Measurements from ENCODE around the gene MAGI1. TPM values are rescaled to one million over a fixed set of nuclear protein-coding genes. Genes with fewer than 3 reads are reported as not detected.

The MAGI1 gene
- polyA plus RNA-seq, 3 donors, result 29.7 to 33.5 (median 30.7) TPM

DNA sequence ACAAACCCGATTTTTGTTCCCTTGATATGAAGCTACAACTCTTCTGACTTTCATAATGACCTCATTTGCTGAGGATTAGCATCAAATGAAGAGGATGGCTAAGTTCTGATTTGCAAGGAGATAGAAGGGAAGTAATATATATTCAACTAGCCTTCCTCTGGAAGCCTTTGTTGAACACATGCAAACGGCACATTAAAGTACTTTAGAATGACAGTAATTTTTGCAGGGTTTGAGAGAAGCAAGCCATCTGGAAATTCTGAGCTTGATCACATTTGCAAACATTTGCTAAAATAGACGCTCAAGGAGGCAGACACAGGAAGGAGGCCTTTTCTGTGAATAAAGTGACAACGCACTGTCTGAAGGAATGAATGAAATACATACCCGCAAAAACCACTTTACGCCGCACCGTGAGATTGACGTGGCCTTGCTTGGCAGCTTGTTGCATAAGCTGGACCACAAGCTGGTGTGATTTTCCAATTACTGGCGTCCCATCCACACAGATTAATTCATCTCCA, 657.2 kb downstream of the MAGI1 start:
- DNase-seq (ENCODE audit: extremely low read depth in 1 of 11, low read depth in 9 of 11, low spot score in 4 of 11), result no peak

DNA sequence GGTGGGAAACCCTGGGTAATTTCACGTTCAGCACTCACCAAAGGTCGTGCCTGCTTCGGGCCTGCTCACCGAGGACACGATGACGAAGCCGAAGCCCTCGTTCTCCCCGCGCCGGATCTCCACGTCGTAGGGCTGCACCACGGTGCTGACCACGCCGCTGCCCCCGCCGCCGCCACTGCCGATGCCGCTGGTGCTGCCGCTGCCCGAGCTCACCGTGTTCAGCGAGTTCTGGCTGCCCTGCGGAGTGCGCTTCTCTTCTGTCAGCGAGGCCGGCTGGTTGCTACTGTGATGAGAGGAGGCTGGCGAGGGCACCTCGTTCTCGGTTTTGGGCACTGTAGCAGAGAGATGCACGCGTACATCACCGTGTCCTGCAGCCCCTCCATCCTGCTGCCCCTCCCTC, 659.5 kb downstream of the MAGI1 start:
- DNase-seq (ENCODE audit: extremely low read depth in 1 of 11, low read depth in 9 of 11, low spot score in 4 of 11), result no peak

DNA sequence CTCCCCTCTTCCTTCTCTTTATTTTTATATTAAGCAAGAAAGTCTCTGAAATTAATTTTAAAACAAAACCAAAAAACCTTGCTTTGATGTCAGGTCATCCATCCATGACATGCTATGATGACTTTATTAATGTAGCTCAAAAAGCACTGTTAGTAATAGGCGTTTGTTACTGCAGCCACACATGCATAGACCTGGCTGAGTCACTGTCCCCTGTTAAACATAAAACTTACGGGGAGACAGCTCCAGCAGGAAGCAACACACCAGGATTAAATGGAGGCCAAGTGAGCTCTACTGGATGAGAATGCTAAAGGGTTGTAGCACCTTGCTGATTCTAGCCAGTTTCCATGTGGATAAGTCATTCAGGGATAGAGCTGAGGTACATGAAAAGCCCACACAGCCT, 661.1 kb downstream of the MAGI1 start:
- DNase-seq (ENCODE audit: extremely low read depth in 1 of 11, low read depth in 9 of 11, low spot score in 4 of 11), result no peak

DNA sequence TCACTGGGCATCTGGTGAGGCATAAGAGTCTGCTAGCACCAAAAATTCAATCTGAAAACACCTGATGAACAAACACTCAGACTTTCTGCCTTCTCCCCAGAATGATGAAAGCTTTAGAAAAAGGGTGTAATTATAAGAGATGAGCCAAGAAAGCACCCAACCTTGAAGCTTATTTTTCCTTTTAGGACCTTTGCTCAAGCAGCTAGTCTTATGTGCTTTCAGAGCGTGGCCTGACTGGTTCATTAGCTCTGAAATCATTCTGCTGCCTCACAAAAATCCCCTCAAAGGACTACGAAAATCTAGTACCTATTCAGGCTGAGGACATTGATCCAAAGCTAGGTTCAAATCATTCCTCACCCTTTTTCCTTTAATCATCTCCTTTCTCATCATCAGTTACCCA, 662.3 kb downstream of the MAGI1 start:
- no peak for DNase-seq (ENCODE audit: extremely low read depth in 1 of 11, low read depth in 9 of 11, low spot score in 4 of 11)

DNA sequence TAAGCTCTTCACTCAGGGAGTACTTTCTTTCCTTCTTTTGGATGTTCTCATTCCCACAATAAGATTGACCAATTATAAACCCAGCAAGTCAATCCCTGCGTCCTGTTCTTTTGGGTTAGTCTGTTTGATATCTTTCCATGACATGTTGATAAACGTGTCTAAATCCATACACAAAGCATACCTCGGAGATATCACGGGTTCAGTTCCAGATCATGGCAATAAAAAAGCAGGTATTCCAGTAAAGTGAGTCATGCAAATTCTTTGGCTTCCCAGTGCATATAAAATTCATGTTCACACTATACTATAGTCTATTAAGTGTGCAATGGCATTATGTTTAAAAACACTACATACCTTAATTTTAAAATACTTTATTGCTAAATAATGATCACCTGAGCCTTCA, 667.7 kb downstream of the MAGI1 start:
- no peak for DNase-seq (ENCODE audit: extremely low read depth in 1 of 11, low read depth in 9 of 11, low spot score in 4 of 11)

DNA sequence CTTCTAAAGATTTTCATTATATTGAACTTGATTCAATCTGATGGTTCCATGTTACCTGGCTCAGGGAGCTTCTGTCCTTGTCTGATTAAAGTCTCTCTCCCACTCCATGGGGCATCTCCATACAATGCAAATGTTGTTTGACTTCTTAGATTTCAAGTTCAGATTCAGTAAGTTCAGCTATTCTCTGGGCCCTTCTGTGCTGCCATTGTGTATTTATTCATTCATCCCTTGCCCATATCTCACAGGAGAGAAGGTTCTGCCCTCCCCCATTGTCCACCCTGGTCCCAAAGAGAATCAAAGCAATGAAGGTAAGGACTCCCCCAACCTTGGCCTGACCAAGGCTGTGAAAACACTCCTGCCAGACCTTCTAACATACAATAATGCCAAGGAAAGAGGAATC, 669.9 kb downstream of the MAGI1 start:
- DNase-seq (ENCODE audit: extremely low read depth in 1 of 11, low read depth in 9 of 11, low spot score in 4 of 11), result no peak

DNA sequence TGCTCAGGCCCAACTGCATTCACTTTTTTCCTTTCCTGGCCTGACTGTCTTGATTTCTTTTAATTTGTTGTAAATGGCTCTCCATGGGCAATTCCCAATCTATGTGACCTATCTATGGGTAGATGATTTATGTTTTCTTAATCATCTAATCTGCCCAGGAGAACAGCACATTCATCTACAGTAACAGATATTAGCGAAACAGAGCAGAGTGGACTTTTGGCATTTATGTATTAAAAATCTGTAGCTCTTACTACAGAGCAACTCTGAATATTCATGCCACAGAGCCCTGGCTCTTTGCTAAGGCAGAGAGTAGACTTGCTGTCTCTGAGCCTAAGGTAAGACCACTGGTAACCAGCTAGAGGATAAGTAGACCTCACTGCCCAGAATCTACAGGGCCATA, 676.0 kb downstream of the MAGI1 start:
- no peak for DNase-seq (ENCODE audit: extremely low read depth in 1 of 11, low read depth in 9 of 11, low spot score in 4 of 11)

DNA sequence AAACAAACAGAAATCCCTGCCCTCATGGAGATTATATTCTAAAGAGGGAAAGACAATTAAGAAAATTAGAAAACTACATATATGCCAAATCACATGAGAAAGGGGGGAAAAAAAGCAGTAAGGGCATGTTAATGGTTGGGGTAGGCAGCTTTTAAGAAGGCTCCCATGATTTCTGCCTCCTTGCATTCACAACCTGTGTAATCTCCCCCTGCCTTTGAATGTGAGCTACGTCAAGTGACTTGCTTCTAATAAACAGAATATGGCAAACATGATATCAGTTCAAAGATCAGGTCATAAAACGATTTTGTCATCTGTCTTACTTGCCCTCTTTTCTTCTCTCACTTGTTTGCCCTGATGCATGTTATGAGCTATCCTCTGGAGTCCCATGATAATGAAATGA, 677.3 kb downstream of the MAGI1 start:
- no peak for DNase-seq (ENCODE audit: extremely low read depth in 1 of 11, low read depth in 9 of 11, low spot score in 4 of 11)

DNA sequence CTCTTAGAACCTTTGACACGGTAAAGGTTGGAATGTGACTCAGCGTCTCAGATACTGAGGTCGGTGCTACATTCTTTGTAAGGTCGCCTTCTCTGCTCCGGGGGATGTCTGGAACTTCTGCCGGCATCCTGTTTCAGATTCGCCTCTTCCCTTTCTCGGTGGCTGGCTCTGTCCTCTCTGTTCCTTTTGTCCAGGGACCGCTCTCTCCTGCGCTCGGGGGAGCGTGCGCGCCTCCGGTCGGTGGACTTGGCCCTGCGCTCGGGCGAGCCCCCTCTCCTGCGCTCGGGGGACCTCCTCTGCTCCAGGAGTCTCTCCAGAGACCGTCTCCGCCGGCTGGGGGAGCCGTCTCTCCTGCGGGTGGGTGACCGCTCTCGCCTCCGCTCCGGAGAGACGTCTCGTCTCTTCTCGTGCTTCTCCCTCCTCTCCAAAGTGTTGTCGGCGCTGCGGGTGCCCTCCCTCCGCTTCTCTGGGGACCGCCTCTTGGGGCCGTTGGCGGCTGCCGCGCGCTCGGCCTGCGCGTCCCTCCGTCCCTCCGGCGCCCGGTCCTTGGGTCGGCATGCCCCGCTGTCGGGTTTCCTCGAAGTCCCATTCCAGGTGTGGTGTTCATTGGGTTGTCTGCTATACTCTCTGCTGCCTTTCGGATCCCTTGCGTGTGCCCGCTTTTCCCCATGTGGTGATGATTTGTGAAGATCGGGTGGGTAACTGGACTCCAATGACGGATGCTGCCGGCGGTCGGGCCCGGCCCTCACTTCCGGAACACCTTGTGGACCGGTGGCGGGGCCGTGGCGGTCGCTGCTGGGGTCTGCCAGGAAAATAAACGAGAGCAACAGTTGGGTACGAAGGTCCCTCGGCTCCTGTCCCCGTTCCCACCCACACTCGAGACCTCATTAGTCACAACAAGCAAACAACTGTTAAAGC, 682.1 kb downstream of the MAGI1 start:
- peak in 5 of 11 donors; percentile 37 to 47 (median 46) for DNase-seq (ENCODE audit: extremely low read depth in 1 of 11, low read depth in 9 of 11, low spot score in 4 of 11)

DNA sequence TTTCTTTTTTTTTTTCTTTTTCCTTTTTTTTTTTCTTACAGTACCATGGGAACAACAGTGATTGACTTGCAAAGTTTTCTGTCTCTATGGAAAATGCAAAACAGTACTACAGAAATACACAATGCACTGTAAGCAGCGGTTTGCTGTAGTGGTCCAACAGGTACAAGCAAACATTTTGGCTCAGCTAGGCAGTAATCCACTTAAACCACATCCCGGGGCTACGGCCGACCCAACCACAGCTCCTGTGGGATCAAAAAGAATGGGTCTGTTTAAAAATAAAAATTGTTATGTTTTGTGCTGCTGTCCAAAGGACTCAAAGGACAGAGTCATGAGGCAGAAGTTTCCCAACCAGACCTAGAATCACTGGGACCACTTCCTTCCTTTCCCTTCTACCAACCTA, 683.8 kb downstream of the MAGI1 start:
- DNase-seq (ENCODE audit: extremely low read depth in 1 of 11, low read depth in 9 of 11, low spot score in 4 of 11), result no peak

DNA sequence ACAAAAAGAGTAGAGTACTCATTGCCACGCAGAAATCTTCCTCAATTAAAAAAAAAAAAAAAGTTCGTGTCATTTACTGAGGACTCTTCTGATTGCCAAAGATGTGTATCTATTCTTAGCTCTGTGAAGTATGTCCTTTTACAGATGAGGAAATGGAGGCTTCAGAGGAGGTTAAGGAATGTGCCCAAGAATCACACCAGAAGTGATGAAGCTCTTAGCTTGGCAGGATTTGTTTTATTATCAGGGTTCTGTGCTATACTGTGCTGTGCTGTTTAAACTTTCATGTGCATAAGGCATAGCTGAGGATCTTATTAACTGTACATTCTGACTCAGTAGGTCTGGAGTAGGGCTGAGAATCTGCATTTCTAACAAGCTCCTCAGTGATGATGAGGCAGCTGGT, 685.8 kb downstream of the MAGI1 start:
- DNase-seq (ENCODE audit: extremely low read depth in 1 of 11, low read depth in 9 of 11, low spot score in 4 of 11), result no peak

DNA sequence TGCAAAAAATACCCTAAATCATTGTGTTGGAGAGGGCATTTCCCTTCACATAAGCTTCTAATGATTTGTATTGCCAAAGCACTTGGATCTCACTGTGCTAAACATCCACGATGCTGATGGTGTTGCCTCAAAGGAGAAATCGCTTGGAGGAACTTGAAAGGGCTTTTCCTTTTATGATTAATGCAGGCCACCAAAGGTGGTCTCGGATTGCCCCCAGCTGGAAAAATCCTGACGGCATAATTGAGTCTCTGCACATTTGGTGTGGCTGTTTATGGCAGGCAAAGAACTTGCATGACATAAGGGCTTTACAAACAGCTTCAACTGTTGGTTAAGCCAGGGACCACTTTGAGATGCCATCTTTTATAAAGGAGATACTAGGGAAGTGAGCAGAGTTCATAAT, 687.0 kb downstream of the MAGI1 start:
- no peak for DNase-seq (ENCODE audit: extremely low read depth in 1 of 11, low read depth in 9 of 11, low spot score in 4 of 11)

DNA sequence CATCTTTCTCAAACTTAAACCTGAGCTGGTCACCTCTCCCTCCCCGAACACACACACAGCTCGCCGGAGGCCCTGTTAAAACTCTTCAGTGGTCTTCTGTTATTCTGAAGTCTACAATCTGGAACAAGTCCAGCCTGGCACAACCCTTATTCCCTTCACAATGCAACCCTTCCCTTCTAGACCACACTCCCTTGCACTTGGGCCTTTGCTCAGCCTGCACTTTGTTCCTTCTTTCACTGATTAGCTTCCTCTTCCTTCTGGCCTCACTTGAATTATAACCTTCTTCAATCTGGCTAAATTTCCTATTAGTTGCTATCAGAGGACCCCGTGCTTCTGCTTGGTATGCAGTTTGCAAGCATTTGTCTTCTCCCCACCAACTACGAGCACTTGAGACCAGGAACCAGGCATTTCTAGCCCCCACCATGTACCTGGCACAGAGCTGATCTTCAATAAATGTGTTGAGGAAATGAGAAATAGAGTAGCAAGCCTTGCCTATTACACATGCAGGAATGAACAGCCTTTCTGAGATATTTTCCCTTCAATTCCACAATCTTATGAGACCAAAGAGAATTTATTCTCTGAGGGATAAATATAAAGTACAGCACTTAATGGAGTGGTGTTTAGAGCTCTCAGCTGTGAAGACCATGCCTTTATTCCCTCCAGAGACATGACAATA, 687.8 kb downstream of the MAGI1 start:
- no peak for DNase-seq (ENCODE audit: extremely low read depth in 1 of 11, low read depth in 9 of 11, low spot score in 4 of 11)

DNA sequence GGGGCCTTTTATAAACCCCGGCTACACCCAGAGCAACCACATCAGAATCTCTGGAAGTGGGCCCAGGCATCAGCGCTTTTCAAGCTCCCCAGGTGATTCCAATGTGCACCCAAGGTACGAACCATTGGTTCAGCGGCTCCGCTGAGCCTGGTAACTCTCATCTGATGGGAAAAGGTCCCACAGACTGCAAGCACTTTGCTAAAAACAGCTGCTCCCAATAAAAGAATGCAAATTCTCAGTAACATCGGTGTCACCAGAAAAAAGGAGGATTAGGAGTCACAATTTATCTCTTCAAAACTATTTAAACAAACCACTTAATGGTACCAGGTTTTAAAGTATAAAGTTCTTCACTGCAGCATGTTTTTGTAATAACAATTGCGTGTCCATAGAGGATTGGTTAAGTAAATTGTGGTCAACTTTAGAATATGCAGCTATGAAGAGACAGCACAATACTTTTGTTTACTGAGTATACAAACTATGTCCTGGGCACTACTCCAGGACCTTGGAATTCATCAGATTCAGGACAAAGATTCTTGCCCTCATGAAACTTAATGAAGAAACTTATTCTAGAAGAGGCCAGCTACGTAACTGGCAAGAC, 690.2 kb downstream of the MAGI1 start:
- no peak for DNase-seq (ENCODE audit: extremely low read depth in 1 of 11, low read depth in 9 of 11, low spot score in 4 of 11)

DNA sequence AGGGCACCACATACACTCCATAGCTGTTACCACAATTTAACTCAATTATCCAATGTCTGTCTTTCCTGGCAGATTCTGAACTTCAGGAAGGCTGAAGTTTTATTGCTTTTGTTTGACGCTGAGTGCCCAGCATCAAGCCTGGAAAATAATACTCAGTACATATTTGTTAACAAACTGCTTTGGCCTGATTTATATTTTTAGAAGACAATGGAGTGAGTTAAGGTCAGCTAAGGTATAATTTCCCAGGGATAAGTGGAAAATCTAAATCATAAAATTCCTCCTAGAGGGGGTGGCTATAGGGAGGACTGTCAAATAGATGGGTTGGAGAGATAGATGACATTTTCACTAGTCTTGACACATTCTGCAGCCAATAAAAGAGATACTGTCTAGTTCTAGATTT, 691.6 kb downstream of the MAGI1 start:
- no peak for DNase-seq (ENCODE audit: extremely low read depth in 1 of 11, low read depth in 9 of 11, low spot score in 4 of 11)

DNA sequence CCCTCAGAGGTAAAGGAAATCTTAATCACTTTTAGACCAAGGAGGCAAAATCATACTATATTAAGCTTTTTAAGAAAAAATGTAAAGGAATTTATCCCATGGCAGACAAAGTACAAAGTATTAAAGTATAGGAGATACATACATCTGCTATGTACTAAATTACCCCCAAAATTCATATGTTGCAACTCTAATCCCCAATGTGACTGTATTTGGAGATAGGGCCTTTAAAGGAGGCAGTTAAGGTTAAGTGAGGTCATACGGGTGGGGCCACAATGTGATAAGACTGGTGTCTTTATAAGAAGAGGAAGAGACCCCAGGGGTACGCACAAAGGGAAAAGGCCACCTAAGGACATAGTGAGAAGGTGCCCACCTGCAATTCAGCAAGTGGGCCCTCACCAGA, 693.9 kb downstream of the MAGI1 start:
- no peak for DNase-seq (ENCODE audit: extremely low read depth in 1 of 11, low read depth in 9 of 11, low spot score in 4 of 11)

DNA sequence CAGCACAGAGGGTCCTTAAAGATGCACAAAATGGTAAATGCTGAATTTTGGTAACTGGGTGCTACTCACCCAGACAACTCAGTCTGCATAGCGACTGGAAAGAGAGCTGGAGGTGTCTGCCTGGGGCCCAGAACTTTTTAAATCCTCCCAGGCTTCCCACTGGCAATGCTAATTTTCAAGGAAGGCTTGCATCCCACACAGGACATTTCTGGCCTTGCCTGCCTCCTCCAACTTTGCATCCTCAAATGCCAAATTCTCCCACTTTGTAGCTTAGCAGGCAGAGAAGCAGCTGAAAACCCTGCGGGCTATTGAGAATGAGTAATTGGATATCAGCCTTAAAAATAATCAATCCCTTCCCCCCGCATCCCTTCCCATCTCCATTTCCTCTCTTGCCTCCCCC, 694.3 kb downstream of the MAGI1 start:
- no peak for DNase-seq (ENCODE audit: extremely low read depth in 1 of 11, low read depth in 9 of 11, low spot score in 4 of 11)

DNA sequence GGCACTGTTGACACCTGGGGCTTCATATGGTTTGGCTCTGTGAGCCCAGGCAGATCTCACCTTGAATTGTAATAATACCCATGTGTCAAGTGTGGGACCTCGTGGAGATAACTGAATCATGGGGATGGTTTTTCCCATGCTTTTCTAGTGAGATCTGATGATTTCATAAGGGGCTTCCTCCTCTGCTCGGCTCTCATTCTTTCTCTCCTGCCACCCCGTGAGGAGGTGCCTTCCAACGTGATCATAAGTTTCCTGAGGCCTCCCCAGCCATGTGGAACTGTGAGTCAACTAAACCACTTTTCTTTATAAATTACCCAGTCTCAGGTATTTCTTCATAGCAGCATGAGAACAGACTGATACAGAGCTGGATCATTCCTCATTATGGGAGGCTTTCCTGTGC, 695.0 kb downstream of the MAGI1 start:
- DNase-seq (ENCODE audit: extremely low read depth in 1 of 11, low read depth in 9 of 11, low spot score in 4 of 11), result no peak

DNA sequence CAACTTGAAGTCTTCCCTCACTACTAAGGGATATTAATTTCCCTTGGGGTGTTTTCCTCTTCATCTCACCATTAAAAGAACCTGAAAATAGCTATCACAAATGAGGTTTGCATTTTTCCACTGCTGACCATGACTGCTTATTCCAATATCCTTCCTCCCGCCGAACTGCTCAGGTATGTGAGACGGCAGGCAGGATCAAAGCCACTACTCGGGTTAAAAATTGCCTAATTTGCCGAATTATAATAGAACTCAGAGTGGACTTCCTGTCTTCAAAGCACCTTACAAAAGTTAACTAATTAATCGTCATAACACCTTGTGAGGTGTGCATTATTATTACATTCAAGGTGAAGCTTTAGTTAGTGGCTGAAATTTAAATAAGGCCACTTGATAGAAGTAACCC, 695.7 kb downstream of the MAGI1 start:
- DNase-seq (ENCODE audit: extremely low read depth in 1 of 11, low read depth in 9 of 11, low spot score in 4 of 11), result no peak

DNA sequence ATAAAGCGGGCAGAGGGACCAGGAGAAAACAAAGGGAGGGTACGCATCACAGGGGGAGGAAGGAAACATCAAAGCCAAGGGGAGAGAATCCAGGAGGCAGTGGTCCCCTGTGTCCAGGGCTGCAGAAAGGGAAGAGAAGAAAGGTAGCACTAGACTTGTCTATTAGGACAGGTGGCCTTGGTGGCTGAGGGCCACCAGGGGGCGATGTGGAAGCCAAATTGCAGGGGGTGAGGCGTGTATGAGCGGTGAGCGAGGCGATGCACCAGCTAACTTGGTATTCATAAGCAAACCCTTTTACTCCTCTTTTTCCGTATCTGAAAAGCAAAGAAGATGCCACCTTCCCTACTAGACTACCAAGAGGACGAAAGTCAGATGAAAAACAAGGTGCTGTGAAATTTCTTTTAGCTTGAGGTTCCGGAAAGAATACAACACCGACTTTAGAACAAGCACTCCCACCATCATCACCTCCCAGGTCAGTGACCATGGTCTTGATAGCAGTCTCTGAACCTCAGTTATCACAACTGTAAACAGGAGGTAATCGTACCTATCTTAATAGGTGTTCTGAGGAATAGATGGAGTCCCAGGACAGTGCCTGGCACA, 696.5 kb downstream of the MAGI1 start:
- DNase-seq (ENCODE audit: extremely low read depth in 1 of 11, low read depth in 9 of 11, low spot score in 4 of 11), result no peak
